SK-N-MC (cell line): ENCODE data around the gene FSTL4.
"Not testable (repeated sequence)": the region's sequence is repeated elsewhere in the genome, so short reads cannot be mapped to it uniquely, and the experiment has no call there.

Experiments
- EZH2 ChIP-seq: fragments of 200-600 bp; sonication (generic); IDR thresholded peaks from one replicate; pipeline ENCODE4 v1.6.1; 2017; ENCODE audit warnings: antibody characterized with exemption
- POLR2AphosphoS5 ChIP-seq: IDR thresholded peaks from 2 replicates; pipeline ENCODE4 v1.6.1; 2012; ENCODE audit warnings: mild to moderate bottlenecking, low read depth, low read length, borderline replicate concordance

DNA sequence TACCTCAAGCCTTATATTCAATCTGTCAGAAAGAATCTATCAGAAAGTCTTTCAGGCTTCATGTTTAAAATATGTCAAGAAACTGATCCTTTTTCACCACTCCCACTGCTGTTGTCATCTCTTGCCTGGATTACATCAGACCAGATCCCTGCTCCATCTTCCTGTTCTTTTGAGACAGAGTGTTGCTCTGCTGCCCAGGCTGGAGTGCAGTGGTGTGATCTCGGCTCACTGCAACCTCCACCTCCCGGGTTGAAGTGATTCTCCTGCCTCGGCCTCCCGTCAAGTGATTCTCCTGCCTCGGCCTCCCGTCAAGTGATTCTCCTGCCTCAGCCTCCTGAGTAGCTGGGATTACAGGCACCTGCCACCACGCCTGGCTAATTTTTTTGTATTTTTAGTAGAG lies 396.2 kb downstream of the FSTL4 start:
- TF ChIP-seq EZH2, POLR2AphosphoS5: not testable (repeated sequence)
